ENCODE data around the gene ASB2.

GRCh38 chr14:94001016-94001415, 24.6 kb upstream of the ASB2 start:
- TF ChIP-seq, protein P1, sequence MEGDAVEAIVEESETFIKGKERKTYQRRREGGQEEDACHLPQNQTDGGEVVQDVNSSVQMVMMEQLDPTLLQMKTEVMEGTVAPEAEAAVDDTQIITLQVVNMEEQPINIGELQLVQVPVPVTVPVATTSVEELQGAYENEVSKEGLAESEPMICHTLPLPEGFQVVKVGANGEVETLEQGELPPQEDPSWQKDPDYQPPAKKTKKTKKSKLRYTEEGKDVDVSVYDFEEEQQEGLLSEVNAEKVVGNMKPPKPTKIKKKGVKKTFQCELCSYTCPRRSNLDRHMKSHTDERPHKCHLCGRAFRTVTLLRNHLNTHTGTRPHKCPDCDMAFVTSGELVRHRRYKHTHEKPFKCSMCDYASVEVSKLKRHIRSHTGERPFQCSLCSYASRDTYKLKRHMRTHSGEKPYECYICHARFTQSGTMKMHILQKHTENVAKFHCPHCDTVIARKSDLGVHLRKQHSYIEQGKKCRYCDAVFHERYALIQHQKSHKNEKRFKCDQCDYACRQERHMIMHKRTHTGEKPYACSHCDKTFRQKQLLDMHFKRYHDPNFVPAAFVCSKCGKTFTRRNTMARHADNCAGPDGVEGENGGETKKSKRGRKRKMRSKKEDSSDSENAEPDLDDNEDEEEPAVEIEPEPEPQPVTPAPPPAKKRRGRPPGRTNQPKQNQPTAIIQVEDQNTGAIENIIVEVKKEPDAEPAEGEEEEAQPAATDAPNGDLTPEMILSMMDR (IDR thresholded peaks at IDR 0.05 in 2 of 3, conservative IDR thresholded peaks at IDR 0.05 in 1 of 3; ENCODE audit: borderline replicate concordance in 1 of 3, insufficient read depth in 1 of 3, low read depth in 2 of 3, low read length in 2 of 3) = no peak
- TF ChIP-seq CEBPB (IDR thresholded peaks at IDR 0.05; ENCODE audit: low read depth) (no peak), YY1 (IDR thresholded peaks at IDR 0.05; ENCODE audit: extremely low read depth, insufficient replicate concordance, low read depth, low read length) (no peak), EZH2 (IDR thresholded peaks at IDR 0.05) (no peak)

Measured in HCT116 (cell line).